Measurements from ENCODE around the gene TEKT3. TPM values are rescaled to one million over a fixed set of nuclear protein-coding genes. Genes with fewer than 3 reads are reported as not detected.

The TEKT3 gene
- total RNA-seq, 1 experiment from 2014 or later = not detected

DNA sequence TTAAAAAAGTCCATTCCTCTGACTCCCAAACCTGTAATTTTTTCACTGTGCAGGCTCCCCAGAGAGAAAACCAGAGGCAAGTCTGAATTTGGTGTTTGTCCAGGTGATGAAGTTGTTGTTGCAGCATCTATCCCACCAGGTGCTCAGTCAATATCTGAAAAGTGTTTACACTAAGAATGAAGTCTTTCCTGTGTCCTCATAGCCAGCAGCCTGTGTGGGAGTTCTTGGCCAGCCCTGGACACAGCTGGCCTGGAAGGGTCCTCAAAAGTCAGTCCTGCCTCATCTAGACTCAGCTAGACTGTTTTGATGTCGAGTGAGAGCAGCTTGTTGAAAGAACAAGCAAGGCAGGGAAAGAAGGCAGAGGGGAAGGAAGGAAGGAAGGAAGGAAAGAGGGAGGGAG is 72.9 kb downstream of the TEKT3 start:
- Histone ChIP-seq H3K9me3 (ENCODE audit: low read depth, low read length, poor library complexity, severe bottlenecking) (no peaks in the 10 kb centered on the region), H3K27me3 (replicated peaks; ENCODE audit: insufficient read depth, low read depth, low read length, poor library complexity) (peaks cover 42% of the 10 kb centered on the region), H3K27ac (ENCODE audit: low read depth, low read length, poor library complexity, severe bottlenecking) (no peak overlapping the region), H3K4me3 (ENCODE audit: low read depth, low read length, poor library complexity, severe bottlenecking) (no peak overlapping the region), H3K4me1 (ENCODE audit: insufficient read depth, low read length, poor library complexity, severe bottlenecking) (no peaks in the 10 kb centered on the region), H3K36me3 (ENCODE audit: insufficient read depth, low read length, poor library complexity, severe bottlenecking) (no peaks in the 10 kb centered on the region)
- intact Hi-C loops (cut with micrococcal nuclease; ENCODE audit: unreplicated experiment) = no loop called here
- no TSS peak for BruUV-seq (replicated peaks)
- TF ChIP-seq, protein P1, sequence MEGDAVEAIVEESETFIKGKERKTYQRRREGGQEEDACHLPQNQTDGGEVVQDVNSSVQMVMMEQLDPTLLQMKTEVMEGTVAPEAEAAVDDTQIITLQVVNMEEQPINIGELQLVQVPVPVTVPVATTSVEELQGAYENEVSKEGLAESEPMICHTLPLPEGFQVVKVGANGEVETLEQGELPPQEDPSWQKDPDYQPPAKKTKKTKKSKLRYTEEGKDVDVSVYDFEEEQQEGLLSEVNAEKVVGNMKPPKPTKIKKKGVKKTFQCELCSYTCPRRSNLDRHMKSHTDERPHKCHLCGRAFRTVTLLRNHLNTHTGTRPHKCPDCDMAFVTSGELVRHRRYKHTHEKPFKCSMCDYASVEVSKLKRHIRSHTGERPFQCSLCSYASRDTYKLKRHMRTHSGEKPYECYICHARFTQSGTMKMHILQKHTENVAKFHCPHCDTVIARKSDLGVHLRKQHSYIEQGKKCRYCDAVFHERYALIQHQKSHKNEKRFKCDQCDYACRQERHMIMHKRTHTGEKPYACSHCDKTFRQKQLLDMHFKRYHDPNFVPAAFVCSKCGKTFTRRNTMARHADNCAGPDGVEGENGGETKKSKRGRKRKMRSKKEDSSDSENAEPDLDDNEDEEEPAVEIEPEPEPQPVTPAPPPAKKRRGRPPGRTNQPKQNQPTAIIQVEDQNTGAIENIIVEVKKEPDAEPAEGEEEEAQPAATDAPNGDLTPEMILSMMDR (conservative IDR thresholded peaks at IDR 0.05; ENCODE audit: low read depth, low read length) = no peak
- no peak for TF ChIP-seq EZH2 (IDR thresholded peaks at IDR 0.05; ENCODE audit: borderline replicate concordance, low read depth, low read length, poor library complexity, severe bottlenecking)
- no peak for DNase-seq (ENCODE audit: low spot score)
- ChIA-PET CTCF (no interaction called here), POLR2A (ENCODE audit: low non-redundant PET) (no interaction called here)

DNA sequence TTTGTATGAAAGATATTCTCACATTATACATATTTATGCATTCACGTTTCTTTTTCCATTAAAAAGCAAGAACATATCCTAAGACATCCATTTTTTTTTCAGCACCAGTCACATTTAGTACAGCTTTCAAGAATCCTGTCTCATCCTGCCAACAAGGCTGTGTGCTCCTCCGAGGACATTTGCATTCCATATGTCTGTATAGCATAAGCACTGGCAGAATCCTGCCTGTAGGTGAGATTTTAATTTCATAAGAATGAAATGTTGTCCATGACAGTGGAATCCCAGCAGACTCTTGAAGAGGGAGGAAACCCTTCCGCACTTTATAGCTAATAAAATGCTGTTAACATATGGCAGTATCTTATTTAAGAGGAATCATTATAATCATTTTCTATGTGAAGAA is 73.4 kb downstream of the TEKT3 start:
- CTCF ChIA-PET = no interaction called here
- H3K27ac ChIP-seq (ENCODE audit: low read depth, low read length, poor library complexity, severe bottlenecking) = no peak overlapping the region

DNA sequence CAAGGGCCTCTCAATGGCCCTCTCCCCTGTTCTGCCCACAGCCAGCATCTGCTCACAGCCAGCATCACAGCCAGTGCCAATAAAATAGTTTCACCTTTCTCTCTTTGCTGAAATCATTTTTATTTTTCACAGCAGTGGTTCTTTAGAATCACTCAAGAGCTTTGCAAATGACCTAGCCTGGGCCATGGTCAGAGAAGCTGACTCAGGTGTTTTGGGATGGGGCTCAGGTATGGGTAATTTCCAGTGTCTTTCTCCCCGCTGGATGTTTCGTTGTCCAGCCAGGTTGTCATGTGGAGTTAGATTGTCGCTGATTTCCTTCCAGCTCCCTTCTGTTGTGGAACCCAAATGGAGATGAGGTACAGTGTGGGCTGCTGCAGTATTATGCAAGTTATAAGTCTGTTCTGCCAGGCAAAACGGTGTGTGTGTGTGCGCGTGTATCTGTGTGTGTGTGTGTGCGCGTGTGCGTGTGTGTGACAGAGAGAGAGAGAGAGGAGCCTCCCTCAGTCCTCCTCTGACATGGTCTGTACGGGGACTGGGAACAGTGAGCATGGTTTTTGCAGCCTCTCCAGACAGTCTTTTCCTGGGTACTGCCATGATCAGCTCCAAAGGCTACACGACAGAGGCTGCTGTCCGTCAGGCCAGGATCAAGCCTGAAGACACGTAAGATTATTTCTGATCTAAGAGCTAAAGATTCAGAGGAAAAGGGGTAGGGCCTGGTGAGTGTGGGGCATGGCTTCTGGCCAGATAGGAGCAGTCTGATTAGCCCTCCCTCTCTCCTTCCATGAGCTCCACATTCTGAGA is 74.9 kb downstream of the TEKT3 start:
- intact Hi-C loops (cut with micrococcal nuclease; ENCODE audit: unreplicated experiment) = no loop called here
- Histone ChIP-seq H3K36me3 (ENCODE audit: insufficient read depth, low read length, poor library complexity, severe bottlenecking) (no peaks in the 10 kb centered on the region), H3K27me3 (replicated peaks; ENCODE audit: insufficient read depth, low read depth, low read length, poor library complexity) (peaks cover 61% of the 10 kb centered on the region), H3K9me3 (ENCODE audit: low read depth, low read length, poor library complexity, severe bottlenecking) (no peaks in the 10 kb centered on the region), H3K4me3 (ENCODE audit: low read depth, low read length, poor library complexity, severe bottlenecking) (no peak overlapping the region), H3K4me1 (ENCODE audit: insufficient read depth, low read length, poor library complexity, severe bottlenecking) (no peaks in the 10 kb centered on the region), H3K27ac (ENCODE audit: low read depth, low read length, poor library complexity, severe bottlenecking) (no peak overlapping the region)
- no peak for DNase-seq (ENCODE audit: low spot score)
- CTCF ChIA-PET = no interaction called here
- BruUV-seq (replicated peaks) = no TSS peak
- POLR2A ChIA-PET (ENCODE audit: low non-redundant PET) = no interaction called here
- TF ChIP-seq, protein P1 (conservative IDR thresholded peaks at IDR 0.05; ENCODE audit: low read depth, low read length) = no peak
- TF ChIP-seq EZH2 (IDR thresholded peaks at IDR 0.05; ENCODE audit: borderline replicate concordance, low read depth, low read length, poor library complexity, severe bottlenecking) = no peak

More for the DNA sequence above, 73.4 kb downstream of the TEKT3 start:
- Histone ChIP-seq H3K4me1 (ENCODE audit: insufficient read depth, low read length, poor library complexity, severe bottlenecking) (no peaks in the 10 kb centered on the region), H3K36me3 (ENCODE audit: insufficient read depth, low read length, poor library complexity, severe bottlenecking) (no peaks in the 10 kb centered on the region), H3K9me3 (ENCODE audit: low read depth, low read length, poor library complexity, severe bottlenecking) (no peaks in the 10 kb centered on the region), H3K27me3 (replicated peaks; ENCODE audit: insufficient read depth, low read depth, low read length, poor library complexity) (peaks cover 46% of the 10 kb centered on the region), H3K4me3 (ENCODE audit: low read depth, low read length, poor library complexity, severe bottlenecking) (no peak overlapping the region)
- no peak for DNase-seq (ENCODE audit: low spot score)
- intact Hi-C loops (cut with micrococcal nuclease; ENCODE audit: unreplicated experiment) = no loop called here
- no peak for TF ChIP-seq EZH2 (IDR thresholded peaks at IDR 0.05; ENCODE audit: borderline replicate concordance, low read depth, low read length, poor library complexity, severe bottlenecking)
- TF ChIP-seq, protein P1 (conservative IDR thresholded peaks at IDR 0.05; ENCODE audit: low read depth, low read length) = no peak
- POLR2A ChIA-PET (ENCODE audit: low non-redundant PET) = no interaction called here
- no TSS peak for BruUV-seq (replicated peaks)

Measured in A673 (cell line).